Common myeloid progenitor, CD34-positive (primary cell): ENCODE data around the gene RASL11A.

Experiments used
- CTCF ChIA-PET: fragments of 350-600 bp; sonication (Branson Sonifier 250); formaldehyde crosslinking; loops from one replicate; lab custom pipeline; 2021; ENCODE audit warnings: antibody characterized with exemption; lab: Charles Lee
- POLR2A ChIA-PET: fragments of 350-600 bp; sonication (Branson Sonifier 250); formaldehyde crosslinking; loops from one replicate; lab custom pipeline; 2021; ENCODE audit warnings: antibody characterized with exemption; lab: Charles Lee
- DNase-seq, 3 donors: peaks; one replicate each; pipeline versions ENCODE4 v3.0.0 to v3.0.0-alpha.2; 2013
- H3K27ac ChIP-seq, 2 experiments: 1 replicate in 1 of 2; 2 replicates in 1 of 2; pipeline ENCODE4 v1.7.0; 2013; ENCODE audit warnings: inconsistent platforms in 2 of 2, low read length in 2 of 2, mild to moderate bottlenecking in 2 of 2, low read depth in 1 of 2, moderate library complexity in 1 of 2; ENCODE audit not compliant: severe bottlenecking in 2 of 2, insufficient read depth in 1 of 2, poor library complexity in 1 of 2
- H3K27me3 ChIP-seq, 5 experiments: replicated peaks in 2 of 5; 1 replicate in 3 of 5; 2 replicates in 2 of 5; pipeline versions ENCODE4 v1.6.1 to v1.7.0; 2013; ENCODE audit warnings: low read length in 4 of 5, mild to moderate bottlenecking in 2 of 5, moderate library complexity in 2 of 5, inconsistent platforms in 1 of 5; ENCODE audit not compliant: insufficient read depth in 5 of 5, control insufficient read depth in 4 of 5
- H3K36me3 ChIP-seq, 4 experiments: 1 replicate in 2 of 4; 2 replicates in 2 of 4; pipeline versions ENCODE4 v1.6.1 to v1.7.0; 2013; ENCODE audit warnings: low read length in 3 of 4, control low read depth in 1 of 4, mild to moderate bottlenecking in 1 of 4; ENCODE audit not compliant: control insufficient read depth in 4 of 4, insufficient read depth in 4 of 4
- H3K4me1 ChIP-seq, 4 experiments: 1 replicate in 3 of 4; 2 replicates in 1 of 4; pipeline versions ENCODE4 v1.6.1 to v1.7.1; 2013; ENCODE audit warnings: low read length in 3 of 4, mild to moderate bottlenecking in 3 of 4, control low read depth in 1 of 4, inconsistent platforms in 1 of 4, moderate library complexity in 1 of 4; ENCODE audit not compliant: control insufficient read depth in 4 of 4, insufficient read depth in 4 of 4; ENCODE audit errors: control extremely low read depth in 1 of 4
- H3K4me3 ChIP-seq, 7 experiments: 1 replicate in 4 of 7; 2 replicates in 3 of 7; pipeline versions ENCODE4 v1.5.1 to v1.7.0; 2013; ENCODE audit warnings: mild to moderate bottlenecking in 7 of 7, low read length in 6 of 7, moderate library complexity in 6 of 7, inconsistent platforms in 2 of 7, low read depth in 2 of 7, control low read depth in 1 of 7; ENCODE audit not compliant: insufficient read depth in 4 of 7, control insufficient read depth in 1 of 7; ENCODE audit errors: extremely low read depth in 1 of 7
- H3K9me3 ChIP-seq, 5 experiments: 1 replicate in 4 of 5; 2 replicates in 1 of 5; pipeline versions ENCODE4 v1.6.1 to v1.7.1; 2013; ENCODE audit warnings: low read length in 4 of 5, mild to moderate bottlenecking in 2 of 5, inconsistent platforms in 1 of 5, low read depth in 1 of 5, moderate library complexity in 1 of 5; ENCODE audit not compliant: control insufficient read depth in 4 of 5, insufficient read depth in 2 of 5; ENCODE audit errors: control extremely low read depth in 1 of 5
- WGBS: methylation state at CpG from one replicate; pipeline ENCODE4 v1.1.5; 2013; ENCODE audit not compliant: insufficient coverage; 5-methylcytosine and 5-hydroxymethylcytosine counted together

RASL11A gene

GRCh38 chr13:27309967-27310598, 39.5 kb downstream of the RASL11A start:
- no peak overlapping the region for H3K4me3 ChIP-seq
- POLR2A ChIA-PET, result no interaction called here
- CTCF ChIA-PET, result interaction anchor here (1.2 to 1.3 kb wide), 2 partner anchors 32 to 64 kb away, joined by 3 read pairs; no protein-coding TSS in a partner anchor
- no peaks in the 10 kb centered on the region for H3K27me3 ChIP-seq
- no peaks in the 10 kb centered on the region for H3K9me3 ChIP-seq
- no peak for DNase-seq
- peaks cover 0 to 9% (median 0%) of the 10 kb centered on the region in 4 experiments for H3K4me1 ChIP-seq
- WGBS, result 100% methylated on average over 3 of the region's 9 CpGs
- H3K27ac ChIP-seq, result no peak overlapping the region
- no peaks in the 10 kb centered on the region for H3K36me3 ChIP-seq

DNA sequence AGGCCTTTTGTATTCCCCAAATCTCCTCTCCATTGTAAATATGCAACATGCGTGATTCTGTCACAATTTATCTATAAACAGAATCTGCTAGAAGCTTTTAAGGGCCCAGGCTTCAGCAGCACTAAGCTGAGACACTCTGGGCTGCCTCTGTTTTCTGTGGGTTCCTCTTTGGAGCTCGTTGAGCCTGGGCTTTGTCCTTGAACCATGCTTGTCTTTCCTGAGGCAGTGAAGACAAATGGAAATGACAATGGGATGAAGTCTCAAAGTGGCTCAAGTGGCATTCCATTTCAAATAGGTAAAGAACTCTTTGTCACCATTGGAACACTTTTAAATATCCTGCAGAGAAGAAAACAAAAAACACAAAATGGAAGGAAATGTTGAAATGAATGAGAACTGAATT, 40.3 kb downstream of the RASL11A start:
- H3K27me3 ChIP-seq, result no peaks in the 10 kb centered on the region
- no peak overlapping the region for H3K4me3 ChIP-seq
- DNase-seq, result no peak
- no peaks in the 10 kb centered on the region for H3K36me3 ChIP-seq
- CTCF ChIA-PET, result interaction anchor here (1.2 to 1.3 kb wide), 2 partner anchors 31 to 63 kb away, joined by 3 read pairs; no protein-coding TSS in a partner anchor
- peaks cover 0 to 9% (median 0%) of the 10 kb centered on the region in 4 experiments for H3K4me1 ChIP-seq
- H3K9me3 ChIP-seq, result no peaks in the 10 kb centered on the region
- no peak overlapping the region for H3K27ac ChIP-seq
- POLR2A ChIA-PET, result no interaction called here
- 75% methylated on average over 2 of the region's 2 CpGs for WGBS

- no peaks in the 10 kb centered on the region for H3K27me3 ChIP-seq
- peaks cover 0 to 1% (median 0%) of the 10 kb centered on the region in 4 experiments for H3K4me1 ChIP-seq
- CTCF ChIA-PET, result interaction anchor here (1.2 kb wide), 1 partner anchor 368 kb away, joined by 4 read pairs; no protein-coding TSS in a partner anchor
- POLR2A ChIA-PET, result no interaction called here
- no peaks in the 10 kb centered on the region for H3K36me3 ChIP-seq
- DNase-seq, result no peak
- 100% methylated on average over 2 of the region's 6 CpGs for WGBS
- H3K4me3 ChIP-seq, result no peak overlapping the region
- no peaks in the 10 kb centered on the region for H3K9me3 ChIP-seq
- no peak overlapping the region for H3K27ac ChIP-seq
Measured at GRCh38 chr13:27311518-27312210, 41.0 kb downstream of the RASL11A start.

DNA sequence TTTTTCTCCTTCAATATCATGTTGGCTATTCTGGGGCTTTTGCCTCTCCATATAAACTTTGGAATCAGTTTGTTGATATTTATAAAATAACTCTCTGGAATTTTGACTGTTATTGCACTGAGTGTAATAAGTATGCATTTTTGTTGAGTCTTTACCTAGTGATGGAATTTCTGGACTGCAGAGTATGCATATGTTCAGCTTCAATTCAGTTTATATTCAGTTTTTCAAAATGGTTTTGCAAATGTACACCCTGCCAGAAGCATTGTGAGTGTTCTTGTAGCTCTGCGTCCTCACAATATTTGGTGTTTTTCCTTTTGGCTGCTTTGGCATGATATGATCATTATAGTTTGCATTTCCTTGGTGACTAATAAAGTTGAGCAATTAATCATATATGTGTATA, 43.1 kb downstream of the RASL11A start:
- H3K4me3 ChIP-seq, result no peak overlapping the region
- no peak overlapping the region for H3K27ac ChIP-seq
- no peaks in the 10 kb centered on the region for H3K4me1 ChIP-seq
- no peaks in the 10 kb centered on the region for H3K9me3 ChIP-seq
- WGBS, result no CpG with 5 or more reads among the region's 1 CpG
- ChIA-PET CTCF (interaction anchor here (0.6 kb wide), 1 partner anchor 11 kb away, joined by 3 read pairs; no protein-coding TSS in a partner anchor), POLR2A (no interaction called here)
- peaks cover 0 to 2% (median 0%) of the 10 kb centered on the region in 5 experiments for H3K27me3 ChIP-seq
- DNase-seq, result no peak
- H3K36me3 ChIP-seq, result no peaks in the 10 kb centered on the region

GRCh38 chr13:27319404-27319803, 48.8 kb downstream of the RASL11A start:
- H3K27ac ChIP-seq, result no peak overlapping the region
- peaks cover 0 to 5% (median 3%) of the 10 kb centered on the region in 5 experiments for H3K27me3 ChIP-seq
- no peak for DNase-seq
- H3K9me3 ChIP-seq, result peaks cover 0 to 4% (median 0%) of the 10 kb centered on the region in 5 experiments
- H3K4me1 ChIP-seq, result no peaks in the 10 kb centered on the region
- ChIA-PET CTCF (interaction anchor here (1.1 kb wide), 1 partner anchor 21 kb away, joined by 3 read pairs; no protein-coding TSS in a partner anchor), POLR2A (no interaction called here)
- H3K4me3 ChIP-seq, result no peak overlapping the region
- no peaks in the 10 kb centered on the region for H3K36me3 ChIP-seq

DNA sequence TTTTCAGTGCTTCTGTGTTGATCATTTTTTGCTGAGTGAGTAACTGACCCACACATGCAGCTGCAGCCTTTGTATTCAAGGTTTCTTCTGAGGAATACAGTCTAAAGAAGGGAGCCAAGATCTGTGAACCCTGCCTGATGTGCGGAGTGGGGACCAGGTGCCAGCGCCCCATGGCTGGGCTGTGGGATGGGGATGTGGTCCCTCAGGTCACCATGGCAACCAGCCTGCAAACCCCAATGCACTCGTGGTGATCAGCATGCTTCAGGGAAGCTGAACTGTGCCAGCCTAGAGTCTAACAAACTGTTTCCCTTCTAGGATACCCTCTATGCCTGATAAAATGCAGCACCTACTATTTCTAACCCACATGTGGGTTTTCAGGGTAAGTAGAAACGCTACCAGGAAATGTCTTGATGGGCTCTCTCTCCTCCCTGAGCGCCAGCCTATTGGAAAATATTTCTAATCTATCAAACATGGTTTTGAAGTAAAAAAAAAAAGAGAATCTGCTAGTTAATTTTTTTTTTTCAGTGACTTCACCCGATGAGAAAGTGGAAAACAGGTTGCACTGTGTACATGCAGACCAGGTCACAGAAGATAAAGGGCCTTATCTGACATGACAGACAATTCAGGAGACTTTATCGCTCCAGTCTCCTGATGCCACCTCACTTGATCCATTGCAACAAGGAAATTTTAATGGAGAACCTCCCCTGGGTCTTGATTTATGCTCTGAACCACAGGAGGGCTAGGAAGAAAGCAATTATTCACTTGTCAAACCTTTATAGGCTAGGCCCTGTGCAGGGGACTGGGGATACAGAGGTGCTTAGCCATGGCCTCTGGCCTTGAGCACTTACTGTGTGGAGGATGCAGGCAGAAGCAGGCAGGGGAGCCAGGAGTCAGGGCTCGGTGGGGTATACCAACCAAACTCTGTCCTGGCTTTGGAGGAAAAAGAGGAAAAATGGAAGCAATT, 51.1 kb downstream of the RASL11A start:
- no peak overlapping the region for H3K27ac ChIP-seq
- ChIA-PET CTCF (interaction anchor here (1.0 kb wide), 1 partner anchor 13 kb away, joined by 3 read pairs; no protein-coding TSS in a partner anchor), POLR2A (no interaction called here)

More for the DNA sequence above, 51.1 kb downstream of the RASL11A start:
- 78% methylated on average over 6 of the region's 8 CpGs for WGBS
- DNase-seq, result no peak
- Histone ChIP-seq H3K27me3 (peaks cover 0 to 5% (median 3%) of the 10 kb centered on the region in 5 experiments), H3K9me3 (peaks cover 0 to 4% (median 0%) of the 10 kb centered on the region in 5 experiments), H3K4me3 (no peak overlapping the region), H3K36me3 (no peaks in the 10 kb centered on the region), H3K4me1 (no peaks in the 10 kb centered on the region)
